CD14-positive monocyte (primary cell): Measurements from ENCODE around the gene FN1. TPM values are rescaled to one million over a fixed set of nuclear protein-coding genes. Genes with fewer than 3 reads are reported as not detected.

Source experiments
- DNase-seq, 3 donors: peaks; one replicate each; pipeline ENCODE4 v3.0.0-alpha.2; 2011 to 2022
- H2AFZ ChIP-seq: 2 replicates; pipeline ENCODE4 v1.6.0; 2012; ENCODE audit warnings: mild to moderate bottlenecking, low read depth, low read length, inconsistent platforms; ENCODE audit not compliant: insufficient read depth, poor library complexity, severe bottlenecking
- H3K27ac ChIP-seq, 2 donors: 1 replicate in 1 of 2; 2 replicates in 1 of 2; pipeline ENCODE4 v1.5.1; 2012 to 2013; ENCODE audit warnings: low read length in 2 of 2, control low read depth in 1 of 2, inconsistent platforms in 1 of 2, low read depth in 1 of 2, mild to moderate bottlenecking in 1 of 2
- H3K27me3 ChIP-seq, 2 donors: one replicate each; pipeline versions ENCODE4 v1.6.0 to v1.6.1; 2011 to 2013; ENCODE audit warnings: low read length in 2 of 2; ENCODE audit not compliant: control insufficient read depth in 2 of 2, insufficient read depth in 2 of 2
- H3K36me3 ChIP-seq, 2 donors: replicated peaks in 1 of 2; 1 replicate in 1 of 2; 2 replicates in 1 of 2; pipeline versions ENCODE4 v1.5.1 to v1.6.1; 2012 to 2013; ENCODE audit warnings: low read length in 2 of 2, control low read depth in 1 of 2, inconsistent platforms in 1 of 2, mild to moderate bottlenecking in 1 of 2; ENCODE audit not compliant: insufficient read depth in 2 of 2, control insufficient read depth in 1 of 2
- H3K4me1 ChIP-seq, 2 donors: 1 replicate in 1 of 2; 2 replicates in 1 of 2; pipeline versions ENCODE4 v1.5.1 to v1.6.1; 2012 to 2013; ENCODE audit warnings: low read length in 2 of 2, control low read depth in 1 of 2, inconsistent platforms in 1 of 2, mild to moderate bottlenecking in 1 of 2, moderate library complexity in 1 of 2; ENCODE audit not compliant: insufficient read depth in 2 of 2, control insufficient read depth in 1 of 2
- H3K4me2 ChIP-seq: replicated peaks from 2 replicates; pipeline ENCODE3; 2012; ENCODE audit warnings: low read length, moderate library complexity, mild to moderate bottlenecking; ENCODE audit not compliant: poor library complexity, severe bottlenecking; ENCODE audit errors: extremely low read depth
- H3K4me3 ChIP-seq, 3 experiments: fragments of 200-600 bp in 1 of 3; sonication (generic) in 1 of 3; replicated peaks in 1 of 3; 1 replicate in 2 of 3; 2 replicates in 1 of 3; pipeline ENCODE4 v1.5.1; 2011 to 2013; ENCODE audit warnings: low read length in 3 of 3, mild to moderate bottlenecking in 3 of 3, control low read depth in 2 of 3, low read depth in 2 of 3, inconsistent platforms in 1 of 3, moderate library complexity in 1 of 3
- H3K79me2 ChIP-seq: 2 replicates; pipeline ENCODE4 v1.6.0; 2012; ENCODE audit warnings: mild to moderate bottlenecking, control low read depth, inconsistent platforms, low read length, moderate library complexity; ENCODE audit not compliant: insufficient read depth
- H3K9ac ChIP-seq: 2 replicates; pipeline ENCODE4 v1.6.0; 2017; ENCODE audit warnings: low read length, mild to moderate bottlenecking; ENCODE audit not compliant: insufficient read depth, poor library complexity, severe bottlenecking
- H3K9me3 ChIP-seq, 2 donors: replicated peaks in 1 of 2; 1 replicate in 1 of 2; 2 replicates in 1 of 2; pipeline versions ENCODE4 v1.5.1 to v1.6.1; 2012 to 2013; ENCODE audit warnings: low read length in 2 of 2, control low read depth in 1 of 2; ENCODE audit not compliant: control insufficient read depth in 1 of 2, insufficient read depth in 1 of 2
- H4K20me1 ChIP-seq: 2 replicates; pipeline ENCODE4 v1.6.0; 2012; ENCODE audit warnings: mild to moderate bottlenecking, low read length, control low read depth, moderate library complexity; ENCODE audit not compliant: insufficient read depth
- H3K27ac Mint-ChIP-seq, 7 donors: one replicate each; pipeline ENCODE4 v1.8.0; 2020; ENCODE audit warnings: mild to moderate bottlenecking in 7 of 7, mixed read lengths in 7 of 7, moderate library complexity in 6 of 7, inconsistent platforms in 2 of 7
- H3K27me3 Mint-ChIP-seq, 3 donors: one replicate each; pipeline ENCODE4 v1.8.0; 2021 to 2022; ENCODE audit warnings: low read depth in 3 of 3, mild to moderate bottlenecking in 3 of 3, mixed read lengths in 3 of 3, moderate library complexity in 3 of 3, inconsistent platforms in 1 of 3
- H3K36me3 Mint-ChIP-seq, 2 donors: one replicate each; pipeline ENCODE4 v1.8.0; 2020; ENCODE audit warnings: mixed read lengths in 2 of 2, inconsistent platforms in 1 of 2, mild to moderate bottlenecking in 1 of 2
- H3K4me1 Mint-ChIP-seq: one replicate; pipeline ENCODE4 v1.8.0; 2020; ENCODE audit warnings: mild to moderate bottlenecking, mixed read lengths
- H3K4me3 Mint-ChIP-seq, 2 donors: one replicate each; pipeline ENCODE4 v1.8.0; 2020; ENCODE audit warnings: mild to moderate bottlenecking in 2 of 2, mixed read lengths in 2 of 2, moderate library complexity in 1 of 2
- H3K9me3 Mint-ChIP-seq, 7 donors: one replicate each; pipeline ENCODE4 v1.8.0; 2020 to 2022; ENCODE audit warnings: mixed read lengths in 7 of 7, mild to moderate bottlenecking in 6 of 7, moderate library complexity in 6 of 7, inconsistent platforms in 2 of 7
- WGBS: methylation state at CpG from one replicate; pipeline ENCODE4 v1.1.5; 2013; ENCODE audit warnings: missing lambda C conversion rate; ENCODE audit not compliant: insufficient coverage; 5-methylcytosine and 5-hydroxymethylcytosine counted together
- intact Hi-C, 2 donors: fragments of 100-400 bp; cut with micrococcal nuclease; formaldehyde crosslinking; loops; one replicate each; pipeline versions ENCODE4 v1.15.0 to v1.15.1; 2023
- polyA plus RNA-seq, 3 donors: library from polyadenylated mRNA; depleted of rRNA in 1 of 3; unstranded in 2 of 3; stranded (reverse) in 1 of 3; fragments of 300-500 nt in 2 of 3; fragments of >200 nt in 1 of 3; fragmentation: Illumina TruSeq in 2 of 3; gene quantifications; 1 replicate in 2 of 3; 2 replicates in 1 of 3; pipeline ENCODE4 v1.2.3, GENCODE V29; 2012 to 2021
- TF ChIP-seq, protein P1 (sequence below): fragments of 200-600 bp; IDR thresholded peaks from one replicate; pipeline ENCODE4 v1.8.0; 2022; ENCODE audit warnings: antibody characterized with exemption, mild to moderate bottlenecking

The FN1 gene
- polyA plus RNA-seq, 3 donors: 0.21 to 0.72 (median 0.23) TPM

DNA sequence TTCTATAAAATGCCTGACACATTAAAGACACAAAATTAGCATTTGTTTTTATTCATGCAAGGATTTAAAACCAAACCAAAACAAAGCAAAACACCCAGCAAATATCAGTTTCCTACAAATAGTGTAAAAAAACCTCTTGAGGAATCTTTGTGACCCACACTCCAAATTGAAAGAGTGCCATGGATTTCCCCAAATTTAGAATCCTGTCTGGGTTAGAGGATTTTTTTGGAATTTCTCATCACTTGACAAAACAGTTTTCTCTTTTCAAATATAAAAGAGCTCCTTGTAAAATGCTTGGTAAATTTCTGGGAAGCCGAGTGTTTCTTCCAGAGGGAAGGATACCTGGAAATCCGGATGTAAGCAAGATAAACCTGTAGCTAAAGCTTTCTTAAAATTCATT, 1.7 kb upstream of the FN1 start:
- H3K4me3 Mint-ChIP-seq: peak overlapping the region in 1 of 2 donors; percentile 94
- Histone ChIP-seq H4K20me1 (no peaks in the 10 kb centered on the region), H3K36me3 (no peaks in the 10 kb centered on the region), H3K4me2 (no peak overlapping the region), H3K9ac (no peak overlapping the region), H2AFZ (no peak overlapping the region), H3K27me3 (peaks cover 69 to 90% of the 10 kb centered on the region in 2 donors), H3K9me3 (peaks cover 0 to 9% of the 10 kb centered on the region in 2 donors), H3K79me2 (no peaks in the 10 kb centered on the region), H3K27ac (no peak overlapping the region), H3K4me1 (peaks cover 17 to 18% of the 10 kb centered on the region in 2 donors), H3K4me3 (no peak overlapping the region)
- H3K4me1 Mint-ChIP-seq: peaks cover 20% of the 10 kb centered on the region
- no CpG with 5 or more reads among the region's 2 CpGs for WGBS
- TF ChIP-seq, protein P1, sequence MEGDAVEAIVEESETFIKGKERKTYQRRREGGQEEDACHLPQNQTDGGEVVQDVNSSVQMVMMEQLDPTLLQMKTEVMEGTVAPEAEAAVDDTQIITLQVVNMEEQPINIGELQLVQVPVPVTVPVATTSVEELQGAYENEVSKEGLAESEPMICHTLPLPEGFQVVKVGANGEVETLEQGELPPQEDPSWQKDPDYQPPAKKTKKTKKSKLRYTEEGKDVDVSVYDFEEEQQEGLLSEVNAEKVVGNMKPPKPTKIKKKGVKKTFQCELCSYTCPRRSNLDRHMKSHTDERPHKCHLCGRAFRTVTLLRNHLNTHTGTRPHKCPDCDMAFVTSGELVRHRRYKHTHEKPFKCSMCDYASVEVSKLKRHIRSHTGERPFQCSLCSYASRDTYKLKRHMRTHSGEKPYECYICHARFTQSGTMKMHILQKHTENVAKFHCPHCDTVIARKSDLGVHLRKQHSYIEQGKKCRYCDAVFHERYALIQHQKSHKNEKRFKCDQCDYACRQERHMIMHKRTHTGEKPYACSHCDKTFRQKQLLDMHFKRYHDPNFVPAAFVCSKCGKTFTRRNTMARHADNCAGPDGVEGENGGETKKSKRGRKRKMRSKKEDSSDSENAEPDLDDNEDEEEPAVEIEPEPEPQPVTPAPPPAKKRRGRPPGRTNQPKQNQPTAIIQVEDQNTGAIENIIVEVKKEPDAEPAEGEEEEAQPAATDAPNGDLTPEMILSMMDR: no peak
- peaks cover 2 to 5% of the 10 kb centered on the region in 2 donors for H3K36me3 Mint-ChIP-seq
- H3K27ac Mint-ChIP-seq: no peak overlapping the region
- no peak for DNase-seq
- intact Hi-C loops: no loop called here
- H3K9me3 Mint-ChIP-seq: peaks cover 0 to 16% (median 3%) of the 10 kb centered on the region in 7 donors
- peaks cover 71 to 78% (median 75%) of the 10 kb centered on the region in 3 donors for H3K27me3 Mint-ChIP-seq

DNA sequence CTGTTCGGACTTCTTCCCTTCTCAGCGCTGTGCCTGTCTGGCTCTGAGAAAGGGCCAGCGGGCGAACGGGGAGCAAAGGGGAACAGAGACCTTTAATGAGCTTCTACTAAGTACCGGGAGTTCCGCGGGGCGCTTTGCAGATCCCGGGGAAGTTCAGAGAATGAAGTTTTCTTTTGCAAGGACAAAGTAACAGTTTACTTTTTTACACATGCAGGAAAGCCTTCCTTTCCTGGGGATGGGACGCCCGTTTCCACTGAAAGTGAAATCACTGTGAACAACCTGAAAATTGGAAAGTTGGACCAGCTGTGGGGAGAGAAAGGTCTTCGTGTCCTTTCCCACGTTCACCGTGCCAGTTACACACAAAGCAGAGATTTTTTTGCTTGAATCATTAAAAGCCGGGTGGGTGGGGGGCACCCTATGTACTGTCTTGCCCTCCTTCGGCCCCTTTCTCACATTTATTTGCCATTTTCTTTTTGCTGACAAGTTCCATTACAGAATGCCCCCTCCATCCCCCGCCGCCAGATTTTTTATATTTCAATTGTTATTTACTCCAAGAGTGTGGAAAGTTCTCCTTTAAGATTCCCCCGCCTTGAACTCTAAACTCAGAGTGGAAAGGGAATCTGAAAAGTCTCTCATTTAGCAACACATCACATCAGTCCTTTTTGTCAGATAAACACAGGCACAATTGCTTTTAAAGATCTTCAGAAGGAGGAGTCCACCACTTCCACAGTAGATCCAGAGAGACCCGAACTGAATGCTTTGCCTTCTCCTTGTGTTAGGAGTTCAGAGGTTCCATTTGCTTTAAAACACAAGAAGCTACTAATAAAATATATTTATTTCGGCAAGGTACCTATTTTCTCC, 1.1 kb upstream of the FN1 start:
- peaks cover 0 to 16% (median 3%) of the 10 kb centered on the region in 7 donors for H3K9me3 Mint-ChIP-seq
- Histone ChIP-seq H3K9me3 (peaks cover 0 to 9% of the 10 kb centered on the region in 2 donors), H3K27me3 (peaks cover 73 to 90% of the 10 kb centered on the region in 2 donors), H4K20me1 (no peaks in the 10 kb centered on the region), H3K27ac (no peak overlapping the region), H3K4me1 (peaks cover 17 to 18% of the 10 kb centered on the region in 2 donors), H3K4me3 (peak overlapping the region in 1 of 3 experiments; percentile 72), H3K36me3 (no peaks in the 10 kb centered on the region), H3K9ac (no peak overlapping the region), H3K79me2 (no peaks in the 10 kb centered on the region), H3K4me2 (peak overlapping the region; percentile 78), H2AFZ (peak overlapping the region; percentile 47)
- DNase-seq: peak; percentile 15 to 52 (median 44)
- H3K27ac Mint-ChIP-seq: peak overlapping the region in 3 of 7 donors; percentile 26 to 78 (median 58)
- H3K4me1 Mint-ChIP-seq: peaks cover 20% of the 10 kb centered on the region
- peaks cover 2 to 5% of the 10 kb centered on the region in 2 donors for H3K36me3 Mint-ChIP-seq
- peaks cover 74 to 78% (median 78%) of the 10 kb centered on the region in 3 donors for H3K27me3 Mint-ChIP-seq
- WGBS: 3% methylated on average over 5 of the region's 22 CpGs
- intact Hi-C loops: no loop called here
- TF ChIP-seq, protein P1: no peak
- H3K4me3 Mint-ChIP-seq: peak overlapping the region; percentile 86 to 94
